Measurements from ENCODE around the gene PROCA1.

The PROCA1 gene

GRCh38 chr17:28707339-28707720, 4.4 kb downstream of the PROCA1 start:
- H4K20me1 ChIP-seq (ENCODE audit: insufficient read depth, low read length, poor library complexity, severe bottlenecking) = no peaks in the 10 kb centered on the region
- no peak overlapping the region for H3K4me3 ChIP-seq (ENCODE audit: low read length, poor library complexity, severe bottlenecking)
- peaks cover 16% of the 10 kb centered on the region; the same call in 1 of the 2 replicates for H3K36me3 ChIP-seq (ENCODE audit: insufficient read depth, low read length)
- H3K9ac ChIP-seq (ENCODE audit: low read depth, low read length, poor library complexity, severe bottlenecking) = no peak overlapping the region
- no peaks in the 10 kb centered on the region for H3K9me3 ChIP-seq (ENCODE audit: insufficient read depth, low read depth, low read length)
- peaks cover under 1% of the 10 kb centered on the region for H3K4me1 ChIP-seq (ENCODE audit: insufficient read depth, low read length, poor library complexity, severe bottlenecking)
- no peak overlapping the region for H2AFZ ChIP-seq (ENCODE audit: low read length)
- no peaks in the 10 kb centered on the region for H3K9me2 ChIP-seq (replicated peaks; ENCODE audit: low read depth, low read length)
- no peak overlapping the region for H3K4me2 ChIP-seq (ENCODE audit: low read depth, low read length, poor library complexity, severe bottlenecking)
- H3K27me3 ChIP-seq (ENCODE audit: insufficient read depth, low read length, poor library complexity, severe bottlenecking) = no peaks in the 10 kb centered on the region
- H3F3A ChIP-seq (ENCODE audit: low read depth) = 0 out of 2 replicates have a peak, but pooled peaks cover 3% of the 10 kb centered on the region
- H3K79me2 ChIP-seq (ENCODE audit: insufficient read depth, low read length) = peaks cover 19% of the 10 kb centered on the region; the same call in 1 of the 2 replicates
- TF ChIP-seq, protein P1, sequence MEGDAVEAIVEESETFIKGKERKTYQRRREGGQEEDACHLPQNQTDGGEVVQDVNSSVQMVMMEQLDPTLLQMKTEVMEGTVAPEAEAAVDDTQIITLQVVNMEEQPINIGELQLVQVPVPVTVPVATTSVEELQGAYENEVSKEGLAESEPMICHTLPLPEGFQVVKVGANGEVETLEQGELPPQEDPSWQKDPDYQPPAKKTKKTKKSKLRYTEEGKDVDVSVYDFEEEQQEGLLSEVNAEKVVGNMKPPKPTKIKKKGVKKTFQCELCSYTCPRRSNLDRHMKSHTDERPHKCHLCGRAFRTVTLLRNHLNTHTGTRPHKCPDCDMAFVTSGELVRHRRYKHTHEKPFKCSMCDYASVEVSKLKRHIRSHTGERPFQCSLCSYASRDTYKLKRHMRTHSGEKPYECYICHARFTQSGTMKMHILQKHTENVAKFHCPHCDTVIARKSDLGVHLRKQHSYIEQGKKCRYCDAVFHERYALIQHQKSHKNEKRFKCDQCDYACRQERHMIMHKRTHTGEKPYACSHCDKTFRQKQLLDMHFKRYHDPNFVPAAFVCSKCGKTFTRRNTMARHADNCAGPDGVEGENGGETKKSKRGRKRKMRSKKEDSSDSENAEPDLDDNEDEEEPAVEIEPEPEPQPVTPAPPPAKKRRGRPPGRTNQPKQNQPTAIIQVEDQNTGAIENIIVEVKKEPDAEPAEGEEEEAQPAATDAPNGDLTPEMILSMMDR (conservative IDR thresholded peaks at IDR 0.05; ENCODE audit: low read length) = no peak
- TF ChIP-seq EZH2phosphoT487 (IDR thresholded peaks at IDR 0.05; ENCODE audit: borderline replicate concordance) = no peak

GRCh38 chr17:28706471-28707338, 5.0 kb downstream of the PROCA1 start:
- Histone ChIP-seq H2AFZ (ENCODE audit: low read length) (no peak overlapping the region), H3K4me3 (ENCODE audit: low read length, poor library complexity, severe bottlenecking) (no peak overlapping the region), H3K4me1 (ENCODE audit: insufficient read depth, low read length, poor library complexity, severe bottlenecking) (no peaks in the 10 kb centered on the region), H4K20me1 (ENCODE audit: insufficient read depth, low read length, poor library complexity, severe bottlenecking) (no peaks in the 10 kb centered on the region), H3F3A (ENCODE audit: low read depth) (0 out of 2 replicates have a peak, but pooled peaks cover 3% of the 10 kb centered on the region), H3K9me2 (replicated peaks; ENCODE audit: low read depth, low read length) (no peaks in the 10 kb centered on the region), H3K4me2 (ENCODE audit: low read depth, low read length, poor library complexity, severe bottlenecking) (no peak overlapping the region), H3K9ac (ENCODE audit: low read depth, low read length, poor library complexity, severe bottlenecking) (no peak overlapping the region), H3K9me3 (ENCODE audit: insufficient read depth, low read depth, low read length) (no peaks in the 10 kb centered on the region), H3K79me2 (ENCODE audit: insufficient read depth, low read length) (peaks cover 19% of the 10 kb centered on the region; the same call in 1 of the 2 replicates), H3K36me3 (ENCODE audit: insufficient read depth, low read length) (peaks cover 22% of the 10 kb centered on the region; the same call in 1 of the 2 replicates), H3K27me3 (ENCODE audit: insufficient read depth, low read length, poor library complexity, severe bottlenecking) (no peaks in the 10 kb centered on the region)
- TF ChIP-seq, protein P1 (conservative IDR thresholded peaks at IDR 0.05; ENCODE audit: low read length) = no peak
- no peak for TF ChIP-seq EZH2phosphoT487 (IDR thresholded peaks at IDR 0.05; ENCODE audit: borderline replicate concordance)

DNA sequence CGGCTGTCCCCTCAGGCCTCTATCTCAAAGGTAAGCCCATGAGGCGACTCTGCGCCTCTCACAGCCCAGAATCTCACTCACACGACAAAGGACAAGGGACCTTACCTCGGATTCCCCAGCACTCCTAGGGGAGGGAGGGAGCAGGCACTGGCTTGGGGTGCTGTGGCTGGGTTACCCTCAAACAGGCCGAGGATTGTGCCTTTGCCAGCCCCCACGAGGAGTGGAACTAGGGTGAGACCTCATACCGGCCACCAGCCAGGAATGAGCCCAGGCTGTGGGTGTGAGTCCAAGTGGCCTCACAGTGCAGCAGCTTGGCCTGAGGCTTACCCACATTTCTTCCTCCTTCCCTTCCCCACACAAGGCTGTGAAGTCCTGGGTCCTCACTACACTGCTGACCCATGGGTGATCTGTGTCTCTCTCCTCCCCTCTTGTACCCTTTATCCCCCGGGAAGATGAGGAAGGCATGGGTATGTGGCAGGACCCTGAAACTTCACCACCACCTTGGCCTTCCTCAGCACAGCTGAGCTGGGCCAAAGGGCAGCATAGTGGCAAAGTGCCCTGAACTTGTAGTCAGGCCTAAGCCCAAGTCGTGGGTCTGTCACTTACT, 5.9 kb downstream of the PROCA1 start:
- Histone ChIP-seq H3K9ac (ENCODE audit: low read depth, low read length, poor library complexity, severe bottlenecking) (no peak overlapping the region), H3K27me3 (ENCODE audit: insufficient read depth, low read length, poor library complexity, severe bottlenecking) (no peaks in the 10 kb centered on the region), H2AFZ (ENCODE audit: low read length) (no peak overlapping the region), H3K4me3 (ENCODE audit: low read length, poor library complexity, severe bottlenecking) (no peak overlapping the region), H3K9me2 (replicated peaks; ENCODE audit: low read depth, low read length) (no peaks in the 10 kb centered on the region), H3K4me2 (ENCODE audit: low read depth, low read length, poor library complexity, severe bottlenecking) (no peak overlapping the region), H3K9me3 (ENCODE audit: insufficient read depth, low read depth, low read length) (no peaks in the 10 kb centered on the region), H3K4me1 (ENCODE audit: insufficient read depth, low read length, poor library complexity, severe bottlenecking) (no peaks in the 10 kb centered on the region), H4K20me1 (ENCODE audit: insufficient read depth, low read length, poor library complexity, severe bottlenecking) (no peaks in the 10 kb centered on the region), H3K36me3 (ENCODE audit: insufficient read depth, low read length) (peaks cover 31% of the 10 kb centered on the region; the same call in 1 of the 2 replicates), H3K79me2 (ENCODE audit: insufficient read depth, low read length) (peaks cover 19% of the 10 kb centered on the region; the same call in 1 of the 2 replicates), H3F3A (ENCODE audit: low read depth) (no peaks in the 10 kb centered on the region)
- no peak for TF ChIP-seq EZH2phosphoT487 (IDR thresholded peaks at IDR 0.05; ENCODE audit: borderline replicate concordance)
- TF ChIP-seq, protein P1 (conservative IDR thresholded peaks at IDR 0.05; ENCODE audit: low read length) = no peak

All from Loucy (cell line).